ENCODE data around the gene PMEPA1.

- TF ChIP-seq CTCF (IDR thresholded peaks at IDR 0.05; ENCODE audit: low read depth, low read length), result no peak
- no peak for TF ChIP-seq EZH2phosphoT487 (IDR thresholded peaks at IDR 0.05; ENCODE audit: low read depth)
These were observed 34.4 kb upstream of the PMEPA1 start for GRCh38 chr20:57744206-57744605.

All from OCI-LY3 (cell line).